Mucosa of descending colon (tissue), 3 donors: Measurements from ENCODE around the gene ARHGEF28. TPM values are rescaled to one million over a fixed set of nuclear protein-coding genes. Genes with fewer than 3 reads are reported as not detected.

Experiments
- ATAC-seq: fragments of 200-7000 bp; cut with Tn5 transposase; one replicate; pipeline ENCODE4 v1.9.1; 2020; ENCODE audit warnings: mild to moderate bottlenecking, moderate library complexity
- DNase-seq, 3 donors: peaks; one replicate each; pipeline ENCODE4 v3.0.0-alpha.2; 2020
- H3K36me3 ChIP-seq: fragments of 200-600 bp; one replicate; pipeline ENCODE4 v1.8.0; 2021; ENCODE audit warnings: low read depth, mild to moderate bottlenecking
- H3K4me1 ChIP-seq: fragments of 200-600 bp; one replicate; pipeline ENCODE4 v1.8.0; 2021; ENCODE audit warnings: low read depth, mild to moderate bottlenecking
- H3K4me3 ChIP-seq: fragments of 200-600 bp; one replicate; pipeline ENCODE4 v1.8.0; 2021; ENCODE audit warnings: mild to moderate bottlenecking
- H3K9me3 ChIP-seq: fragments of 200-600 bp; one replicate; pipeline ENCODE4 v1.8.0; 2021; ENCODE audit warnings: mild to moderate bottlenecking
- intact Hi-C, 2 donors: fragments of 100-400 bp; cut with DNase I in 1 of 2; cut with micrococcal nuclease in 1 of 2; formaldehyde crosslinking; loops; one replicate each; pipeline versions ENCODE4 v1.11.0 to v1.11.1; 2022; cut with DNase I, micrococcal nuclease
- total RNA-seq, 3 donors: library from RNA; stranded (reverse); fragmentation: NEBNext Ultra II Directional in 2 of 3; extraction: Animal tissue kit (Norgen Biotek cat#: 25700) in 2 of 3; gene quantifications; one replicate each; pipeline versions ENCODE4 v1.2.1 to v1.2.4, GENCODE V29; 2021 to 2023
- TF ChIP-seq, protein P1 (sequence below): fragments of 200-600 bp; IDR thresholded peaks from one replicate; pipeline ENCODE4 v1.8.0; 2022; ENCODE audit warnings: antibody characterized with exemption, mild to moderate bottlenecking
- donor health status: DM: no; HTN: no; CAD: no; lungs with moderate emphysema.
- donor health status: DM: no; HTN: no; CAD: no.
- donor health status: DM: no; HTN: yes; CAD: no.

ARHGEF28 gene
- total RNA-seq, 3 donors from 2014 or later, result 5.4 to 21.7 (median 11.6) TPM

DNA sequence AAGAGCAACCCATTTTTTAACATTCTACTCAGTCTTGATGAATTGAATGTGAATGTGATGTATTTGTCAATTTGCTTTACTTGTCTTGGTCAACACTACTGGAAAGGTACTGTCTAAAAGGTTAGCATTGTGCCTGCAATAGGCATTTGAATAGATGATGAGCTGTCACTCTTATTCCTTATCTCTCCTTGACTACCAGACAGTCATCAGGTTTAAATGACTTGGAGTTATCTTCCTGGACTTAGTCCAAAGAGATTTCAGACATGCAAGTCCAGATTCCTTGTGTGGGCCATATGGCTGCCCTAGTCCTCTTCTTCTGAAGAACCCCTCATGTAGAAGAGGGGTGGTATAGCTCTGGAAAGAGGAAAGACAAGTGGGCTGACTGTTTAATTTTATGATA is 4.8 kb downstream of the ARHGEF28 start:
- Histone ChIP-seq H3K4me1 (no peaks in the 10 kb centered on the region), H3K9me3 (no peaks in the 10 kb centered on the region), H3K4me3 (no peak overlapping the region), H3K36me3 (no peaks in the 10 kb centered on the region)
- intact Hi-C loops, result no loop called here
- no peak for DNase-seq
- no peak for ATAC-seq
- TF ChIP-seq, protein P1, sequence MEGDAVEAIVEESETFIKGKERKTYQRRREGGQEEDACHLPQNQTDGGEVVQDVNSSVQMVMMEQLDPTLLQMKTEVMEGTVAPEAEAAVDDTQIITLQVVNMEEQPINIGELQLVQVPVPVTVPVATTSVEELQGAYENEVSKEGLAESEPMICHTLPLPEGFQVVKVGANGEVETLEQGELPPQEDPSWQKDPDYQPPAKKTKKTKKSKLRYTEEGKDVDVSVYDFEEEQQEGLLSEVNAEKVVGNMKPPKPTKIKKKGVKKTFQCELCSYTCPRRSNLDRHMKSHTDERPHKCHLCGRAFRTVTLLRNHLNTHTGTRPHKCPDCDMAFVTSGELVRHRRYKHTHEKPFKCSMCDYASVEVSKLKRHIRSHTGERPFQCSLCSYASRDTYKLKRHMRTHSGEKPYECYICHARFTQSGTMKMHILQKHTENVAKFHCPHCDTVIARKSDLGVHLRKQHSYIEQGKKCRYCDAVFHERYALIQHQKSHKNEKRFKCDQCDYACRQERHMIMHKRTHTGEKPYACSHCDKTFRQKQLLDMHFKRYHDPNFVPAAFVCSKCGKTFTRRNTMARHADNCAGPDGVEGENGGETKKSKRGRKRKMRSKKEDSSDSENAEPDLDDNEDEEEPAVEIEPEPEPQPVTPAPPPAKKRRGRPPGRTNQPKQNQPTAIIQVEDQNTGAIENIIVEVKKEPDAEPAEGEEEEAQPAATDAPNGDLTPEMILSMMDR, result no peak

DNA sequence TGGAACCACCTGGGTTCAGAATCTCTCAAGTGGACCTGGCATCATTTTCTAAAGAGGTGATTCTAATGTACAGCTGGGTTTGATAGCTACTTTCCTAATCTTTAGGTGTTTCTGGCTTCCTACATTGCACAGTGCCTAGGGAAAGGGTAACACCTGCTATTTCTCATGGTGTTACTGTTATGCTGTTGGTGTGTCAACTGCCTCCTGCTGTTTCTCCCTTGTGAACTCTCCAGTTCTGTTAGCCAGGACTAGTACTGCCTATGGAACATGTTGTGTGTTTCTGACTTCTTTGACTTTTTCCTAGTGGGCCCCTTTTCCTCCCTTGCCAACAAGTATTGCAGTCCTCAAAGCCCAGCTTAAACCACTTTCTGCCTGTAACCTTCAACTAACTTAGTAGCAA is 5.5 kb downstream of the ARHGEF28 start:
- Histone ChIP-seq H3K9me3 (no peaks in the 10 kb centered on the region), H3K4me3 (no peak overlapping the region), H3K36me3 (no peaks in the 10 kb centered on the region), H3K4me1 (no peaks in the 10 kb centered on the region)
- intact Hi-C loops, result no loop called here
- DNase-seq, result no peak
- TF ChIP-seq, protein P1, result no peak
- no peak for ATAC-seq

DNA sequence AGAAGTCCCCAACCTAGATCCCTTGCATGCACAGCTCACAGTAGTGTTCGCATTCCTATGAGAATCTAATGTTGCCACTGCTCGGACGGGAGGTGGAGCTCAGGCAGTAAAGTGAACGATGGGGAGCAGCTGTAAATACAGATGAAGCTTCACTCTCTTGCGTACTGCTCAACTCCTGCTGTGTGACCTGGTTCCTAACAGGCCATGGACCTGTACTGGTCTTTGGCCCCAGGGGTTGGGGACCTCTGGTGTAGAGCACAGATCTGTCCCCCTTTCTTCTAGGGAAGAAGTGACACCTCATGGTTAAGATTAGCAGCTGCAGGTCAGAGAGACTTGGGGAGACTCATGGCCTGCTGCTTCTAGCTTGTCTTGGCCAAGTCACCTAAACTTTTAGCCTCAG is 7.1 kb downstream of the ARHGEF28 start:
- H3K4me3 ChIP-seq, result no peak overlapping the region
- no peaks in the 10 kb centered on the region for H3K36me3 ChIP-seq
- no peak for DNase-seq
- TF ChIP-seq, protein P1, result no peak
- H3K4me1 ChIP-seq, result no peaks in the 10 kb centered on the region
- no peak for ATAC-seq
- intact Hi-C loops, result no loop called here
- H3K9me3 ChIP-seq, result no peaks in the 10 kb centered on the region

DNA sequence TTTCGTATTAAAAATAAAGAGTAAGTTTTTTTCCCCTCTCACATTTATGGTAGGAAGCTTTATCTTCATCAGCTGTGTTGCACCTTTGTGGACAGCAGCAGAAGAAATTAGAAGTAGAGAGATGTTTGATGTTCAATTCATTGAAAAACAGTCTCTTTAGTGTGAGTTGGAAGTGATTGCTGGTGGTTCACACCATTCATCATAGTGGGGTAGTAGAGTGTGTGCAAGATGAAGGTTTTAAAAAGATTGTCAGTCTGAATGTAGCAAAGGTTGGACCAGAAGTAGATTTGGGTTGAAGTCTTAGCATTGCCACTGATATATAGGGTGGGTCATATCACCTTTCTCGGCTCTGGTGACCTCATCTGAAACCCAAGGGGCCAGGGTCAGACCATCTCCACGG is 10.4 kb downstream of the ARHGEF28 start:
- TF ChIP-seq, protein P1, result no peak

GRCh38 chr5:73637565-73637964 is 11.6 kb downstream of the ARHGEF28 start:
- H3K4me1 ChIP-seq, result no peaks in the 10 kb centered on the region
- peak; percentile 44 for ATAC-seq
- H3K36me3 ChIP-seq, result no peaks in the 10 kb centered on the region
- no peak for DNase-seq
- intact Hi-C loops, result no loop called here
- H3K4me3 ChIP-seq, result no peak overlapping the region
- H3K9me3 ChIP-seq, result no peaks in the 10 kb centered on the region
- TF ChIP-seq, protein P1, result no peak

More for the DNA sequence above, 10.4 kb downstream of the ARHGEF28 start:
- no peak for DNase-seq
- Histone ChIP-seq H3K36me3 (no peaks in the 10 kb centered on the region), H3K4me3 (no peak overlapping the region), H3K4me1 (no peaks in the 10 kb centered on the region), H3K9me3 (no peaks in the 10 kb centered on the region)
- intact Hi-C loops, result no loop called here
- no peak for ATAC-seq
